Activated T-cell treated with anti-CD3 and anti-CD28 coated beads, Interleukin-2, amount 50 U/mL, for 72 hours (primary cell): Measurements from ENCODE around the gene EFNA5. TPM values are rescaled to one million over a fixed set of nuclear protein-coding genes. Genes with fewer than 3 reads are reported as not detected.

Experiments used
- ATAC-seq, 2 donors: fragments of 150-1000 bp; cut with Tn5 transposase; replicated peaks in 1 of 2; 2 replicates each; pipeline ENCODE4 v1.10.0; 2021; ENCODE audit warnings: moderate library complexity in 2 of 2, mild to moderate bottlenecking in 1 of 2
- DNase-seq, 2 donors: peaks; one replicate each; pipeline ENCODE4 v3.0.0; 2021 to 2022; ENCODE audit warnings: mixed read lengths in 1 of 2
- H3K27ac Mint-ChIP-seq: one replicate; pipeline ENCODE4 v1.8.0; 2022; ENCODE audit warnings: mild to moderate bottlenecking, moderate library complexity, mixed read lengths
- H3K27me3 Mint-ChIP-seq: one replicate; pipeline ENCODE4 v1.8.0; 2022; ENCODE audit warnings: low read depth, mixed read lengths
- H3K36me3 Mint-ChIP-seq, 2 donors: one replicate each; pipeline ENCODE4 v1.8.0; 2022; ENCODE audit warnings: mixed read lengths in 2 of 2, mild to moderate bottlenecking in 1 of 2; ENCODE audit not compliant: insufficient read depth in 2 of 2
- H3K4me1 Mint-ChIP-seq: one replicate; pipeline ENCODE4 v1.8.0; 2022; ENCODE audit warnings: low read depth, mixed read lengths
- H3K4me3 Mint-ChIP-seq, 2 donors: one replicate each; pipeline ENCODE4 v1.8.0; 2022; ENCODE audit warnings: mild to moderate bottlenecking in 2 of 2, mixed read lengths in 2 of 2, moderate library complexity in 2 of 2
- H3K9me3 Mint-ChIP-seq, 2 donors: one replicate each; pipeline ENCODE4 v1.8.0; 2022; ENCODE audit warnings: mixed read lengths in 2 of 2
- total RNA-seq, 2 donors: library from RNA; stranded (reverse); gene quantifications; one replicate each; pipeline ENCODE4 v1.2.3, GENCODE V29; 2022

Gene EFNA5
- total RNA-seq, 2 donors from 2014 or later = 0.35 TPM; not detected in 1

- Mint-ChIP-seq H3K4me1 (no peaks in the 10 kb centered on the region), H3K9me3 (no peaks in the 10 kb centered on the region), H3K4me3 (no peak overlapping the region), H3K36me3 (no peaks in the 10 kb centered on the region), H3K27ac (no peak overlapping the region), H3K27me3 (peaks cover 7% of the 10 kb centered on the region)
- no peak for ATAC-seq
- no peak for DNase-seq
These were observed 248.2 kb downstream of the EFNA5 start for GRCh38 chr5:107422494-107422893.

GRCh38 chr5:107419498-107419897 is 251.2 kb downstream of the EFNA5 start:
- DNase-seq (no peak), ATAC-seq (no peak)
- Mint-ChIP-seq H3K4me3 (no peak overlapping the region), H3K4me1 (no peaks in the 10 kb centered on the region), H3K36me3 (no peaks in the 10 kb centered on the region), H3K27ac (no peak overlapping the region), H3K27me3 (peaks cover 13% of the 10 kb centered on the region), H3K9me3 (no peaks in the 10 kb centered on the region)

- Mint-ChIP-seq H3K4me3 (no peak overlapping the region), H3K4me1 (no peaks in the 10 kb centered on the region), H3K27me3 (peaks cover 18% of the 10 kb centered on the region), H3K36me3 (no peaks in the 10 kb centered on the region), H3K9me3 (no peaks in the 10 kb centered on the region), H3K27ac (no peak overlapping the region)
- ATAC-seq (no peak), DNase-seq (no peak)
These were observed 251.8 kb downstream of the EFNA5 start for GRCh38 chr5:107418902-107419301.

GRCh38 chr5:107418071-107418470 is 252.7 kb downstream of the EFNA5 start:
- Mint-ChIP-seq H3K4me1 (no peaks in the 10 kb centered on the region), H3K36me3 (no peaks in the 10 kb centered on the region), H3K27me3 (peaks cover 21% of the 10 kb centered on the region), H3K4me3 (no peak overlapping the region), H3K27ac (no peak overlapping the region), H3K9me3 (no peaks in the 10 kb centered on the region)
- no peak for DNase-seq
- ATAC-seq = no peak

GRCh38 chr5:107415762-107416161 is 255.0 kb downstream of the EFNA5 start:
- Mint-ChIP-seq H3K27ac (no peak overlapping the region), H3K4me3 (no peak overlapping the region)
- ATAC-seq = no peak

GRCh38 chr5:107414802-107415201 is 255.9 kb downstream of the EFNA5 start:
- DNase-seq (no peak), ATAC-seq (no peak)
- no peaks in the 10 kb centered on the region for H3K9me3 Mint-ChIP-seq
- no peaks in the 10 kb centered on the region for H3K36me3 Mint-ChIP-seq
- H3K4me3 Mint-ChIP-seq = no peak overlapping the region
- H3K27me3 Mint-ChIP-seq = peaks cover 14% of the 10 kb centered on the region
- no peak overlapping the region for H3K27ac Mint-ChIP-seq
- no peaks in the 10 kb centered on the region for H3K4me1 Mint-ChIP-seq

More at GRCh38 chr5:107415762-107416161, 255.0 kb downstream of the EFNA5 start:
- Mint-ChIP-seq H3K4me1 (no peaks in the 10 kb centered on the region), H3K27me3 (peaks cover 14% of the 10 kb centered on the region), H3K9me3 (no peaks in the 10 kb centered on the region), H3K36me3 (no peaks in the 10 kb centered on the region)
- no peak for DNase-seq

- DNase-seq = no peak
- Mint-ChIP-seq H3K4me3 (no peak overlapping the region), H3K36me3 (no peaks in the 10 kb centered on the region), H3K27me3 (peaks cover 14% of the 10 kb centered on the region), H3K9me3 (no peaks in the 10 kb centered on the region), H3K4me1 (no peaks in the 10 kb centered on the region), H3K27ac (peak overlapping the region; percentile 54)
- ATAC-seq = no peak
These were observed 257.0 kb downstream of the EFNA5 start for GRCh38 chr5:107413754-107414153.

- no peaks in the 10 kb centered on the region for H3K36me3 Mint-ChIP-seq
- H3K27me3 Mint-ChIP-seq = no peaks in the 10 kb centered on the region
- H3K9me3 Mint-ChIP-seq = no peaks in the 10 kb centered on the region
- no peaks in the 10 kb centered on the region for H3K4me1 Mint-ChIP-seq
- no peak for ATAC-seq
- no peak overlapping the region for H3K27ac Mint-ChIP-seq
- no peak for DNase-seq
- H3K4me3 Mint-ChIP-seq = no peak overlapping the region
These were observed 262.2 kb downstream of the EFNA5 start for GRCh38 chr5:107408564-107408963.

- H3K4me1 Mint-ChIP-seq = no peaks in the 10 kb centered on the region
- H3K36me3 Mint-ChIP-seq = no peaks in the 10 kb centered on the region
- H3K9me3 Mint-ChIP-seq = no peaks in the 10 kb centered on the region
- no peak for ATAC-seq
- no peak for DNase-seq
- no peak overlapping the region for H3K27ac Mint-ChIP-seq
- H3K4me3 Mint-ChIP-seq = no peak overlapping the region
- H3K27me3 Mint-ChIP-seq = peaks cover 3% of the 10 kb centered on the region
These were observed 262.9 kb downstream of the EFNA5 start for GRCh38 chr5:107407713-107408298.

GRCh38 chr5:107404595-107405374 is 266.0 kb downstream of the EFNA5 start:
- H3K4me1 Mint-ChIP-seq = peaks cover 9% of the 10 kb centered on the region
- DNase-seq (no peak), ATAC-seq (no peak)
- H3K27ac Mint-ChIP-seq = no peak overlapping the region
- H3K27me3 Mint-ChIP-seq = peaks cover 10% of the 10 kb centered on the region
- no peaks in the 10 kb centered on the region for H3K9me3 Mint-ChIP-seq
- no peak overlapping the region for H3K4me3 Mint-ChIP-seq
- H3K36me3 Mint-ChIP-seq = no peaks in the 10 kb centered on the region

GRCh38 chr5:107403228-107403953 is 267.3 kb downstream of the EFNA5 start:
- peaks cover 17% of the 10 kb centered on the region for H3K27me3 Mint-ChIP-seq
- no peaks in the 10 kb centered on the region for H3K36me3 Mint-ChIP-seq
- no peak overlapping the region for H3K27ac Mint-ChIP-seq
- H3K4me3 Mint-ChIP-seq = no peak overlapping the region
- ATAC-seq (no peak), DNase-seq (no peak)
- no peaks in the 10 kb centered on the region for H3K9me3 Mint-ChIP-seq
- H3K4me1 Mint-ChIP-seq = peaks cover 9% of the 10 kb centered on the region

- Mint-ChIP-seq H3K36me3 (no peaks in the 10 kb centered on the region), H3K27me3 (peaks cover 23% of the 10 kb centered on the region), H3K9me3 (no peaks in the 10 kb centered on the region), H3K4me1 (peaks cover 9% of the 10 kb centered on the region), H3K4me3 (no peak overlapping the region), H3K27ac (no peak overlapping the region)
- no peak for DNase-seq
- no peak for ATAC-seq
These were observed 268.1 kb downstream of the EFNA5 start for GRCh38 chr5:107402434-107403227.
